ENCODE measurements around the gene KRT31.

GRCh38 chr17:41411072-41411840, 13.8 kb upstream of the KRT31 start:
- TF ChIP-seq CTCF (IDR thresholded peaks at IDR 0.05) (no peak), POLR2AphosphoS5 (IDR thresholded peaks at IDR 0.05) (no peak)
